Vagina (tissue), 2 donors: Measurements from ENCODE around the gene ARL5A. TPM values are rescaled to one million over a fixed set of nuclear protein-coding genes. Genes with fewer than 3 reads are reported as not detected.

ENCODE experiments used
- DNase-seq, 2 donors: peaks; one replicate each; pipeline ENCODE4 v3.0.0-alpha.2; 2017; ENCODE audit errors: extremely low spot score in 2 of 2
- H3K27ac ChIP-seq: fragments of 200-600 bp; sonication (generic); one replicate; pipeline ENCODE4 v1.5.1; 2019
- H3K27me3 ChIP-seq: fragments of 200-600 bp; sonication (generic); one replicate; pipeline ENCODE4 v1.5.1; 2019
- H3K36me3 ChIP-seq, 2 donors: fragments of 200-600 bp; sonication (generic); one replicate each; pipeline ENCODE4 v1.5.1; 2017 to 2019
- H3K4me1 ChIP-seq: fragments of 200-600 bp; sonication (generic); one replicate; pipeline ENCODE4 v1.5.1; 2019
- H3K4me3 ChIP-seq, 2 donors: fragments of 200-600 bp; sonication (generic); 1 replicate in 1 of 2; 2 replicates in 1 of 2; pipeline ENCODE4 v1.5.1; 2016 to 2019
- H3K9me3 ChIP-seq: fragments of 200-600 bp; sonication (generic); one replicate; pipeline ENCODE4 v1.5.1; 2019
- POLR2A ChIP-seq, 2 donors: fragments of 450-650 bp; IDR thresholded peaks; one replicate each; pipeline ENCODE4 v1.6.1; 2017; ENCODE audit warnings: antibody characterized with exemption in 2 of 2, mild to moderate bottlenecking in 2 of 2, moderate library complexity in 2 of 2
- POLR2AphosphoS5 ChIP-seq, 2 donors: sonication (generic); formaldehyde crosslinking; IDR thresholded peaks; one replicate each; pipeline ENCODE4 v1.9.0; 2017; ENCODE audit warnings: antibody characterized with exemption in 2 of 2, mild to moderate bottlenecking in 2 of 2, low read depth in 1 of 2; ENCODE audit not compliant: insufficient read depth in 1 of 2
- intact Hi-C: fragments of 100-400 bp; cut with DNase I; formaldehyde crosslinking; loops from one replicate; pipeline ENCODE4 v1.15.1; 2023
- total RNA-seq: library from RNA; depleted of rRNA; stranded (reverse); fragments of >200 nt; gene quantifications from one replicate; pipeline ENCODE4 v1.2.3, GENCODE V29; 2016
- TF ChIP-seq, protein P1 (sequence below), 3 experiments: fragments of 450-650 bp in 2 of 3; fragments of 200-600 bp in 1 of 3; sonication (generic) in 1 of 3; IDR thresholded peaks; one replicate each; pipeline ENCODE4 v1.5.1; 2017 to 2019; ENCODE audit warnings: antibody characterized with exemption in 3 of 3, mild to moderate bottlenecking in 2 of 3, moderate library complexity in 2 of 3

Gene ARL5A
- total RNA-seq, 1 donor from 2014 or later: 32.9 TPM

DNA sequence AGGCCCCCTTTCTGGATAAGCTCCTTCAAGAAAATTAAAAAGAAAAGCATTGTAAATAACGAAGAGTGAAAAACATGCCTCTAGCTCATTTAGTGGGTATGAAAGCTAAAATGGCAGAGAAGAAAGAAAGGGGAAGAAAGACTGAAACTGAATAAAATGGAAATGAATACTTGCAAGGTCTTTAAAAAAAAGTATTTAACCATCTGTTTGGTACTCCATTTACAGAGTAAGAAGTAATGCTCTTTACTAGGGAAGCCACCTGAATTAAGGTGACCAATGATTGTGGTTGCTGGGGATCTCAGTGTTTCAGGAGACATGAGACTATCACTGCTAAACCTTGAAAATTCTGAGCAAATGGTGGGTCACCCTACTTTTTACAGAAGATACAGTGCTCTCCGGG lies 17.7 kb upstream of the ARL5A start:
- intact Hi-C loops: no loop called here
- no peak for DNase-seq

DNA sequence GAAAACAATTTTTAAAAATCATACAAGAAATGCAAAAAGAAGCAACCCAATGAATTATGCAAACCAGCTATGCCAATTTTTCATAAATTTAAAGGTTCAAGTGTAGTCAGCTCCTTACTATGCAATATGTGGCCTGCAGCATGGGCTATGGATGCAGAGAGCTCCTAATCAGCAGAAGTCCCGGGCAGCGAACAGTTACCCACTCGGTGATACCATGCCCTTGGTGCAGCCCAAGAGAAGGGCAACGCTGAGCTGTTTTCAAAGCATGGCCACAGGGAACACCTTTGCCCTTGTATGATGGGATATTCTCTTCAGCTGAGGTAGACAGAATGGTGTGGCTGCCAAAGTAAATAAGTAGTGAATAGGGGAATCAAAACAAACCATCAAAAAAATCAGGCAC lies 17.3 kb upstream of the ARL5A start:
- Histone ChIP-seq H3K27ac (no peak overlapping the region), H3K36me3 (no peaks in the 10 kb centered on the region), H3K4me3 (no peak overlapping the region), H3K4me1 (no peaks in the 10 kb centered on the region), H3K9me3 (no peaks in the 10 kb centered on the region), H3K27me3 (no peaks in the 10 kb centered on the region)
- no peak for DNase-seq
- TF ChIP-seq POLR2A (IDR thresholded peaks at IDR 0.05) (no peak), POLR2AphosphoS5 (IDR thresholded peaks at IDR 0.05; ENCODE audit: insufficient read depth in 1 of 2, low read depth in 1 of 2) (no peak)
- TF ChIP-seq, protein P1, sequence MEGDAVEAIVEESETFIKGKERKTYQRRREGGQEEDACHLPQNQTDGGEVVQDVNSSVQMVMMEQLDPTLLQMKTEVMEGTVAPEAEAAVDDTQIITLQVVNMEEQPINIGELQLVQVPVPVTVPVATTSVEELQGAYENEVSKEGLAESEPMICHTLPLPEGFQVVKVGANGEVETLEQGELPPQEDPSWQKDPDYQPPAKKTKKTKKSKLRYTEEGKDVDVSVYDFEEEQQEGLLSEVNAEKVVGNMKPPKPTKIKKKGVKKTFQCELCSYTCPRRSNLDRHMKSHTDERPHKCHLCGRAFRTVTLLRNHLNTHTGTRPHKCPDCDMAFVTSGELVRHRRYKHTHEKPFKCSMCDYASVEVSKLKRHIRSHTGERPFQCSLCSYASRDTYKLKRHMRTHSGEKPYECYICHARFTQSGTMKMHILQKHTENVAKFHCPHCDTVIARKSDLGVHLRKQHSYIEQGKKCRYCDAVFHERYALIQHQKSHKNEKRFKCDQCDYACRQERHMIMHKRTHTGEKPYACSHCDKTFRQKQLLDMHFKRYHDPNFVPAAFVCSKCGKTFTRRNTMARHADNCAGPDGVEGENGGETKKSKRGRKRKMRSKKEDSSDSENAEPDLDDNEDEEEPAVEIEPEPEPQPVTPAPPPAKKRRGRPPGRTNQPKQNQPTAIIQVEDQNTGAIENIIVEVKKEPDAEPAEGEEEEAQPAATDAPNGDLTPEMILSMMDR (IDR thresholded peaks at IDR 0.05): no peak
- intact Hi-C loops: no loop called here

More for the DNA sequence above, 17.7 kb upstream of the ARL5A start:
- Histone ChIP-seq H3K4me3 (no peak overlapping the region), H3K4me1 (no peaks in the 10 kb centered on the region), H3K27ac (no peak overlapping the region), H3K27me3 (no peaks in the 10 kb centered on the region), H3K36me3 (no peaks in the 10 kb centered on the region), H3K9me3 (no peaks in the 10 kb centered on the region)
- TF ChIP-seq POLR2A (IDR thresholded peaks at IDR 0.05): no peak
- TF ChIP-seq, protein P1 (IDR thresholded peaks at IDR 0.05): no peak
- no peak for TF ChIP-seq POLR2AphosphoS5 (IDR thresholded peaks at IDR 0.05; ENCODE audit: insufficient read depth in 1 of 2, low read depth in 1 of 2)

DNA sequence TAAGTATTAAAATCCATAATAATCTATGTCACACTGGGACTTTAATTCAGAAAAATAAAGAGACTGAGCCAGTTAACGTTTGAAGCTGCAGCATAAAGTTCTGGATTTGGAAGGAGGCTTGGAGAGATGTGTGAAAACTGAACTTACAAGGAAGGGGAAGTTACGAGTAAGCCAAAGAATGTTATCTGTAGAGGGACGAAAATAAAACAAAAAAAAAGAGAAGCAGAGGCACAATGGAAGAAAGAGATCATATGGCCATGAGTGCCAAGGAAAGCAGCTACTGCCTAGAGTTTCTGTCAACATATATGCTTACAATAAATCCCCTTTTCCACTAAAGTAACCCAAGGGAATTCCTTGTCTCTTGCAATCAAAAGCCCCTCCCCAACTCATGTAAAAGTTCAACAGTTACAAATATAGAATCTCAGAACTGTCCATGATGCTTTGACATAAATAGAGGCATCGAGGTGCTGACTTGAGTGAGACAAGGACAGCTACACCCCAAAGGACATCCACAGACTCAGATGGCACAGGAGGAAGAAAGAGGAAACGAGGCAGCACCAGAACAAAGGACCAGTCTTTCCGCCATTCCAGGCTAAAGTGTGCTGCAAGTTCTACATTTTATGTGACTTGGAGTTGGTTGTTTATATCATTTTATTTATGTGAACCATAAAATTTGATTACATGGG lies 16.1 kb upstream of the ARL5A start:
- TF ChIP-seq POLR2AphosphoS5 (IDR thresholded peaks at IDR 0.05; ENCODE audit: insufficient read depth in 1 of 2, low read depth in 1 of 2) (no peak), POLR2A (IDR thresholded peaks at IDR 0.05) (no peak)
- TF ChIP-seq, protein P1 (IDR thresholded peaks at IDR 0.05): no peak
- H3K27ac ChIP-seq: no peak overlapping the region

DNA sequence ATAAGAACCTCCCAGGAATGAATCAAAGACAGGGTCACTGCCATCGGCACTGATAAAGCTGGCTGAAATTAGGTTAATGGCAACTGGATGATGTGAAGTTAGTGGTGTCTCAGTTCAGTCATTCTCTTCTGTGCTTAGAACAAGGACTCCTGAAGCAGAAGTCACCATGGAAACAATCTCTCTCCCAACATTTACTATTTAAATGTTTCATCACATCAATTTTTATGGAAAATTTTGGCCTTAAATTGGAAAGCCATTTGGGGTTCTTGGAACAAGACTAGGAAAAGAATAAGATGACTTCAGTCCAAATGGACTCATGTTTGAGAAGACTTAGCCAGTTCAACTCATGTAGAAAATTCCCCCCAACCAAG lies 15.5 kb upstream of the ARL5A start:
- Histone ChIP-seq H3K27ac (no peak overlapping the region), H3K4me3 (no peak overlapping the region), H3K9me3 (no peaks in the 10 kb centered on the region), H3K36me3 (no peaks in the 10 kb centered on the region), H3K27me3 (no peaks in the 10 kb centered on the region), H3K4me1 (no peaks in the 10 kb centered on the region)
- intact Hi-C loops: no loop called here
- DNase-seq: no peak
- TF ChIP-seq, protein P1 (IDR thresholded peaks at IDR 0.05): no peak
- no peak for TF ChIP-seq POLR2AphosphoS5 (IDR thresholded peaks at IDR 0.05; ENCODE audit: insufficient read depth in 1 of 2, low read depth in 1 of 2)

More for the DNA sequence above, 16.1 kb upstream of the ARL5A start:
- Histone ChIP-seq H3K4me3 (no peak overlapping the region), H3K27me3 (no peaks in the 10 kb centered on the region), H3K4me1 (no peaks in the 10 kb centered on the region), H3K9me3 (no peaks in the 10 kb centered on the region), H3K36me3 (no peaks in the 10 kb centered on the region)
- intact Hi-C loops: no loop called here
- no peak for DNase-seq

DNA sequence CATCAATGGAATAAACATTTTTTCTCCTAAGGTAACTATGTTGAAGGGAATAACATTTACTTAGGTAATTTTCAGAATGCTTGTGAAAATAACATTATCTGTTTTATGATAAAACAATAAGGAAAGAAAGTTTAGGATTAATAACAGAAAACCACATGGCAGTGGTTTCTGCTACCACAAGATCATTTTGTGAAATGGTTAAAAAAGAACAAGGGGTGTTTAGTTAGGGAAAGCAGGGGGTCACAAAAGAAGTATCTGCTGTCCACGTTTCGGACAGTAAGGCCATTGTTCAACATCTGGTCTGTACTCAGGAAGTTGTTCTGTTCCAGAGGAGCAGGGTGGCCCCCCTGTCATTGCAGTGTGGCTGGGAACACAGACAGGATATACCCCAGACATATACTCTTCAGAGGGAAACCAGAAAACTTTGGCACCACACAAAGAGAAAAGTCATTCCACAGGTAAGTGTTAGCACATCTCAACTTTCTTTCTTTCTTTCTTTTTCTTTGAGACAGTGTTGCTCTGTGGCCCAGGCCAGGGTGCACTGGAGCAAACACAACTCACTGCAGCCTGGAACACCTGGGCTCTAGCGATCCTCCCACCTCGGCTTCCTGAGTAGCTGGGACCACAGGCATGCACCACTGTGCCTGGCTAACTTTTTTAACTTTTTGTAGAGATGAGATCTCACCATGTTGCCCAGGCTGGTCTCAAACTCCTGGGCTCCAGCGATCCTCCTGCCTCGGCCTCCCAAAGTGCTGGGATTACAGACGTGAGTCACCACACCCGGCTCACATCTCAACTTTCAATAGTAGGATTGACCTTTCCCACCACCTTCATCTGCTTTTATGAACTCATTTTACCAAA lies 14.8 kb upstream of the ARL5A start:
- H3K27me3 ChIP-seq: no peaks in the 10 kb centered on the region
- intact Hi-C loops: no loop called here
- no peak overlapping the region for H3K4me3 ChIP-seq
- TF ChIP-seq, protein P1 (IDR thresholded peaks at IDR 0.05): no peak
- TF ChIP-seq POLR2AphosphoS5 (IDR thresholded peaks at IDR 0.05; ENCODE audit: insufficient read depth in 1 of 2, low read depth in 1 of 2): no peak
- TF ChIP-seq POLR2A (IDR thresholded peaks at IDR 0.05): no peak
- H3K9me3 ChIP-seq: no peaks in the 10 kb centered on the region
- no peak for DNase-seq
- no peaks in the 10 kb centered on the region for H3K36me3 ChIP-seq
- no peaks in the 10 kb centered on the region for H3K4me1 ChIP-seq
- H3K27ac ChIP-seq: no peak overlapping the region
